A549 (cell line): ENCODE results near the gene RNF5. TPM values are rescaled to one million over a fixed set of nuclear protein-coding genes. Genes with fewer than 3 reads are reported as not detected.
A peak's percentile ranks its signal among the peaks of the same experiment; 100 is the strongest.

Experiments
- ATAC-seq, 2 experiments: fragments of 200-7000 bp in 1 of 2; fragments of >200 bp in 1 of 2; cut with Nextera tagmentation in 1 of 2; cut with Tn5 transposase in 1 of 2; 3 replicates each; pipeline versions ENCODE4 v1.8.0 to v1.9.1; 2018 to 2020; ENCODE audit warnings: mild to moderate bottlenecking in 1 of 2, moderate library complexity in 1 of 2
- CTCF ChIA-PET: fragments of 300-600 bp; sonication (Branson Sonifier 250); formaldehyde crosslinking; extraction: SDS; loops from one replicate; lab custom pipeline; 2021; ENCODE audit warnings: antibody characterized with exemption, inconsistent platforms; lab: Yijun Ruan, JAX
- POLR2A ChIA-PET: fragments of 350-600 bp; formaldehyde crosslinking; extraction: SDS; loops from one replicate; lab custom pipeline; 2021; ENCODE audit warnings: antibody characterized with exemption, inconsistent platforms; lab: Yijun Ruan, JAX
- DNase-seq, 2 experiments: peaks; one replicate each; pipeline versions ENCODE4 v3.0.0 to v3.0.0-alpha.2; 2011 to 2016; ENCODE audit warnings: low read depth in 1 of 2, low spot score in 1 of 2
- FAIRE-seq: peaks from 2 replicates; lab custom pipeline; 2011; peaks lifted over from hg19 to GRCh38; lab: Jason Lieb, UNC
- H3K27ac ChIP-seq, 2 experiments: fragments of >200 bp; sonication (Bioruptor Twin); formaldehyde crosslinking; 3 replicates each; pipeline ENCODE4 v1.5.1; 2016 to 2017
- H3K4me1 ChIP-seq: fragments of >200 bp; sonication (Bioruptor Twin); formaldehyde crosslinking; 3 replicates; pipeline ENCODE4 v1.6.1; 2016
- H3K4me2 ChIP-seq: fragments of >200 bp; sonication (Bioruptor Twin); formaldehyde crosslinking; 3 replicates; pipeline ENCODE4 v1.6.1; 2016
- H3K4me3 ChIP-seq: fragments of >200 bp; sonication (Bioruptor Twin); formaldehyde crosslinking; 3 replicates; pipeline ENCODE4 v1.5.1; 2016
- H3K9me3 ChIP-seq: fragments of >200 bp; sonication (Bioruptor Twin); formaldehyde crosslinking; 3 replicates; pipeline ENCODE4 v1.6.1; 2016
- CBX2 ChIP-seq: fragments of 200-600 bp; sonication (generic); IDR thresholded peaks from 2 replicates; pipeline ENCODE4 v1.6.1; 2016; ENCODE audit warnings: low read depth, mild to moderate bottlenecking, borderline replicate concordance
- CBX8 ChIP-seq: fragments of 200-600 bp; sonication (generic); IDR thresholded peaks from 2 replicates; pipeline ENCODE4 v1.6.1; 2016
- CHD2 ChIP-seq: fragments of 150-350 bp; IDR thresholded peaks from 2 replicates; pipeline ENCODE4 v1.6.1; 2014; ENCODE audit warnings: low read length; ENCODE audit not compliant: partially characterized antibody
- CHD4 ChIP-seq: fragments of 200-600 bp; sonication (generic); IDR thresholded peaks from 2 replicates; pipeline ENCODE4 v1.6.1; 2016; ENCODE audit warnings: antibody characterized with exemption, mild to moderate bottlenecking, borderline replicate concordance
- E2F6 ChIP-seq: IDR thresholded peaks from 2 replicates; pipeline ENCODE4 v1.6.1; 2012; ENCODE audit warnings: low read depth, borderline replicate concordance
- FOXS1 ChIP-seq: fragments of 250-450 bp; sonication (Bioruptor Pico); IDR thresholded peaks from 2 replicates; pipeline ENCODE4 v1.5.0; 2020; ENCODE audit warnings: mild to moderate bottlenecking, moderate library complexity
- HOXB13 ChIP-seq: fragments of 250-450 bp; sonication (Bioruptor Pico); IDR thresholded peaks from 2 replicates; pipeline ENCODE4 v1.5.0; 2020; ENCODE audit warnings: low read depth, mild to moderate bottlenecking, moderate library complexity
- KDM1A ChIP-seq: fragments of 200-600 bp; sonication (generic); IDR thresholded peaks from 2 replicates; pipeline ENCODE4 v1.6.1; 2016; ENCODE audit warnings: low read depth, mild to moderate bottlenecking
- MAFK ChIP-seq: fragments of 450-650 bp; IDR thresholded peaks from 2 replicates; pipeline ENCODE4 v1.6.1; 2014; ENCODE audit not compliant: partially characterized antibody
- NFE2L2 ChIP-seq: fragments of 150-350 bp; conservative IDR thresholded peaks from 2 replicates; pipeline ENCODE4 v1.6.1; 2014; ENCODE audit warnings: low read length
- NPAS2 ChIP-seq: fragments of 250-450 bp; sonication (Bioruptor Pico); IDR thresholded peaks from 2 replicates; pipeline ENCODE4 v1.8.0; 2022; ENCODE audit warnings: mild to moderate bottlenecking, moderate library complexity, borderline replicate concordance
- POLR2AphosphoS2 ChIP-seq: conservative IDR thresholded peaks from 2 replicates; pipeline ENCODE4 v1.6.1; 2012; ENCODE audit warnings: low read length, improper control_type of control experiment, inconsistent platforms
- RFX5 ChIP-seq: fragments of 450-650 bp; IDR thresholded peaks from 2 replicates; pipeline ENCODE4 v1.7.1; 2014; ENCODE audit warnings: antibody characterized with exemption, mild to moderate bottlenecking, moderate library complexity
- SREBF2 ChIP-seq: fragments of 450-650 bp; IDR thresholded peaks from 2 replicates; pipeline ENCODE4 v1.6.1; 2014; ENCODE audit warnings: mild to moderate bottlenecking, moderate library complexity
- TFCP2L1 ChIP-seq: fragments of 250-450 bp; sonication (Bioruptor Pico); IDR thresholded peaks from 2 replicates; pipeline ENCODE4 v1.5.0; 2021; ENCODE audit warnings: mild to moderate bottlenecking
- TP53 ChIP-seq: fragments of 250-450 bp; sonication (Bioruptor Pico); IDR thresholded peaks from 2 replicates; pipeline ENCODE4 v1.5.0; 2021; ENCODE audit warnings: mild to moderate bottlenecking, moderate library complexity
- ZNF302 ChIP-seq: fragments of 250-450 bp; sonication (Bioruptor Pico); IDR thresholded peaks from 2 replicates; pipeline ENCODE4 v1.9.0; 2021; ENCODE audit warnings: inconsistent platforms, mild to moderate bottlenecking, moderate library complexity
- WGBS: methylation state at CpG from one replicate; pipeline ENCODE4 v1.1.6; 2017; ENCODE audit errors: missing lambda C conversion rate; 5-methylcytosine and 5-hydroxymethylcytosine counted together
- polyA plus RNA-seq, 4 experiments: library from polyadenylated mRNA; depleted of rRNA in 3 of 4; stranded (reverse); fragments of >200 nt; fragmentation: RNase III in 1 of 4; extraction: RNeasy Plus Mini Kit Qiagen cat#74134 plus additional on column Dnase treatment in 1 of 4; gene quantifications; 2 replicates in 3 of 4; 3 replicates in 1 of 4; pipeline ENCODE4 v1.2.3, GENCODE V29; 2011 to 2017
- TF ChIP-seq, protein P1 (sequence below): fragments of >200 bp; sonication (Bioruptor Twin); formaldehyde crosslinking; IDR thresholded peaks from 3 replicates; pipeline ENCODE4 v1.6.1; 2016
- TF ChIP-seq, protein P2 (sequence below): fragments of 150-350 bp; IDR thresholded peaks from 2 replicates; pipeline ENCODE4 v1.6.1; 2014; ENCODE audit warnings: low read depth, mild to moderate bottlenecking, low read length

Gene RNF5
- polyA plus RNA-seq, 2 of the 4 experiments (the other 2 are of a cell fraction): 54.1 to 62.7 TPM

- Histone ChIP-seq H3K4me2 (peak overlapping the region; percentile 92), H3K4me1 (peaks cover 16% of the 10 kb centered on the region), H3K4me3 (peak overlapping the region; percentile 54), H3K9me3 (no peaks in the 10 kb centered on the region), H3K27ac (peak overlapping the region; percentile 78 to 92)
- no peak; a peak in 1 of 6 replicates for ATAC-seq
- TF ChIP-seq NPAS2 (CRISPR knock-in tag) (no peak), TFCP2L1 (CRISPR knock-in tag) (no peak)
- TF ChIP-seq, protein P1, sequence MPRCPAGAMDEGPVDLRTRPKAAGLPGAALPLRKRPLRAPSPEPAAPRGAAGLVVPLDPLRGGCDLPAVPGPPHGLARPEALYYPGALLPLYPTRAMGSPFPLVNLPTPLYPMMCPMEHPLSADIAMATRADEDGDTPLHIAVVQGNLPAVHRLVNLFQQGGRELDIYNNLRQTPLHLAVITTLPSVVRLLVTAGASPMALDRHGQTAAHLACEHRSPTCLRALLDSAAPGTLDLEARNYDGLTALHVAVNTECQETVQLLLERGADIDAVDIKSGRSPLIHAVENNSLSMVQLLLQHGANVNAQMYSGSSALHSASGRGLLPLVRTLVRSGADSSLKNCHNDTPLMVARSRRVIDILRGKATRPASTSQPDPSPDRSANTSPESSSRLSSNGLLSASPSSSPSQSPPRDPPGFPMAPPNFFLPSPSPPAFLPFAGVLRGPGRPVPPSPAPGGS: no peak
- TF ChIP-seq, protein P2, sequence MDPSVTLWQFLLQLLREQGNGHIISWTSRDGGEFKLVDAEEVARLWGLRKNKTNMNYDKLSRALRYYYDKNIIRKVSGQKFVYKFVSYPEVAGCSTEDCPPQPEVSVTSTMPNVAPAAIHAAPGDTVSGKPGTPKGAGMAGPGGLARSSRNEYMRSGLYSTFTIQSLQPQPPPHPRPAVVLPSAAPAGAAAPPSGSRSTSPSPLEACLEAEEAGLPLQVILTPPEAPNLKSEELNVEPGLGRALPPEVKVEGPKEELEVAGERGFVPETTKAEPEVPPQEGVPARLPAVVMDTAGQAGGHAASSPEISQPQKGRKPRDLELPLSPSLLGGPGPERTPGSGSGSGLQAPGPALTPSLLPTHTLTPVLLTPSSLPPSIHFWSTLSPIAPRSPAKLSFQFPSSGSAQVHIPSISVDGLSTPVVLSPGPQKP: no peak
- TF ChIP-seq, all 56 proteins: peak for 0
- DNase-seq (no peak), FAIRE-seq (no peak)
- ChIA-PET CTCF (interaction anchor here (0.5 to 4.8 kb wide), 9 partner anchors 10 to 1205 kb away, joined by 3 to 37 read pairs (median 6); partner anchors contain the start of gene PBX2), POLR2A (interaction anchor here (0.6 to 2.7 kb wide), 4 partner anchors 10 to 231 kb away, joined by 3 to 10 read pairs (median 6); no protein-coding TSS in a partner anchor)
- 29% methylated on average over 17 of the region's 22 CpGs for WGBS
Measured at GRCh38 chr6:32129297-32130088, 48.7 kb upstream of the RNF5 start.

- 95% methylated on average over 13 of the region's 14 CpGs for WGBS
- H3K27ac ChIP-seq: peak overlapping the region in 1 of 2 experiments; percentile 92; a peak in 2 of 6 replicates
- no peak overlapping the region for H3K4me2 ChIP-seq
- TF ChIP-seq E2F6 (no peak), TP53 (no peak), RFX5 (no peak), CBX8 (no peak), CHD4 (no peak), KDM1A (no peak), MAFK (no peak), CBX2 (no peak), FOXS1 (CRISPR knock-in tag) (no peak), ZNF302 (CRISPR knock-in tag) (no peak), HOXB13 (CRISPR knock-in tag) (no peak), NFE2L2 (no peak), SREBF2 (no peak)
- TF ChIP-seq, all 56 proteins: peak for 0
- CTCF ChIA-PET: interaction anchor here (4.8 kb wide), 1 partner anchor 12 kb away, joined by 37 read pairs; no protein-coding TSS in a partner anchor
- POLR2A ChIA-PET: interaction anchor here (1.1 kb wide), 1 partner anchor 23 kb away, joined by 3 read pairs; no protein-coding TSS in a partner anchor
- ATAC-seq (no peak), FAIRE-seq (no peak), DNase-seq (no peak)
- Histone ChIP-seq H3K4me3 (no peak overlapping the region), H3K4me1 (peaks cover 16% of the 10 kb centered on the region), H3K9me3 (no peaks in the 10 kb centered on the region)
Measured at GRCh38 chr6:32131439-32131948, 46.7 kb upstream of the RNF5 start.

DNA sequence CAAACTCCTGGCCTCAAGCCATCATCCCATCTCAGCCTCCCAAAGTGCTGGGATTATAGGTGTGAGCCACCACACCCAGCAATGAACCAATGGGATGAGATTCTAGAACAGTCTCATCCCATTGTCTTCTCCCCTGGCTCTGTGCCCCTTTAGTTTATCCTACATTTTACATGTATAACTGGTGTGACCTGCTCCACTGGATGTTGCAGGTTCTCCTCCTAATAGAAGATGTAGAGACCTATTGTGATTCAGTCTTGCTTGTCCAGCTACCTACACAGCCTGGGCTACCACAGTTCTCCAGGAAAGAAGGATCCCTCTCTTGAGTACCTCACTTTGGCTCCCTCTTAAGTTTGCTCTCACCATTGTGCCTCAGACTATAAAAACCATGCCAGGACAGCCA lies 46.1 kb upstream of the RNF5 start:
- ATAC-seq: no peak

More for the DNA sequence above, 46.1 kb upstream of the RNF5 start:
- peaks cover 14% of the 10 kb centered on the region for H3K4me1 ChIP-seq
- no peak overlapping the region for H3K4me2 ChIP-seq
- no peaks in the 10 kb centered on the region for H3K9me3 ChIP-seq
- DNase-seq: no peak
- ChIA-PET POLR2A (no interaction called here), CTCF (no interaction called here)
- no peak for FAIRE-seq
- no peak overlapping the region for H3K4me3 ChIP-seq
- no peak overlapping the region for H3K27ac ChIP-seq
- TF ChIP-seq CHD2: no peak
- no peak for TF ChIP-seq POLR2AphosphoS2
- TF ChIP-seq, protein P2: no peak
